ENCODE data around the gene FRY. TPM values are rescaled to one million over a fixed set of nuclear protein-coding genes. Genes with fewer than 3 reads are reported as not detected.

The FRY gene
- polyA plus RNA-seq, 3 donors, result 9.6 to 24.3 (median 11.1) TPM

- H3K27ac ChIP-seq (ENCODE audit: low read depth, low read length), result no peak overlapping the region
- 68 to 86% (median 75%) methylated on average over 5 of the region's 5 CpGs for WGBS, 3 donors
These were observed 28.9 kb downstream of the FRY start for GRCh38 chr13:32060401-32060878.

- no peak overlapping the region for H3K27ac ChIP-seq (ENCODE audit: low read depth, low read length)
- 92 to 94% (median 93%) methylated on average over 8 of the region's 8 CpGs for WGBS, 3 donors
These were observed 32.2 kb downstream of the FRY start for GRCh38 chr13:32063619-32064233.

- 74 to 95% (median 95%) methylated on average over 6 of the region's 6 CpGs for WGBS, 3 donors
- H3K27ac ChIP-seq (ENCODE audit: low read depth, low read length), result no peak overlapping the region
These were observed 35.8 kb downstream of the FRY start for GRCh38 chr13:32067149-32067961.

- no peak overlapping the region for H3K27ac ChIP-seq (ENCODE audit: low read depth, low read length)
- 65 to 83% (median 81%) methylated on average over 5 of the region's 5 CpGs for WGBS, 3 donors
These were observed 36.7 kb downstream of the FRY start for GRCh38 chr13:32068255-32068654.

- 91 to 95% (median 94%) methylated on average over 6 of the region's 6 CpGs for WGBS, 3 donors
These were observed 41.7 kb downstream of the FRY start for GRCh38 chr13:32073180-32073864.

GRCh38 chr13:32075170-32075851 is 43.7 kb downstream of the FRY start:
- no peak overlapping the region for H3K27ac ChIP-seq (ENCODE audit: low read depth, low read length)
- 60 to 90% (median 88%) methylated on average over 2 of the region's 2 CpGs for WGBS, 3 donors

More at GRCh38 chr13:32073180-32073864, 41.7 kb downstream of the FRY start:
- no peak overlapping the region for H3K27ac ChIP-seq (ENCODE audit: low read depth, low read length)

GRCh38 chr13:32079587-32079986 is 48.0 kb downstream of the FRY start:
- no peak overlapping the region for H3K27ac ChIP-seq (ENCODE audit: low read depth, low read length)
- WGBS, 3 donors, result 62 to 92% (median 68%) methylated on average over 3 of the region's 3 CpGs

GRCh38 chr13:32080328-32080744 is 48.8 kb downstream of the FRY start:
- H3K27ac ChIP-seq (ENCODE audit: low read depth, low read length), result no peak overlapping the region
- 52 to 97% (median 89%) methylated on average over 1 of the region's 1 CpG for WGBS, 3 donors

GRCh38 chr13:32081591-32081990 is 50.0 kb downstream of the FRY start:
- 94 to 96% (median 95%) methylated on average over 2 of the region's 2 CpGs for WGBS, 3 donors
- no peak overlapping the region for H3K27ac ChIP-seq (ENCODE audit: low read depth, low read length)

GRCh38 chr13:32086366-32086765 is 54.8 kb downstream of the FRY start:
- WGBS, 3 donors, result 55 to 77% (median 62%) methylated on average over 2 of the region's 2 CpGs
- no peak overlapping the region for H3K27ac ChIP-seq (ENCODE audit: low read depth, low read length)

- WGBS, 3 donors, result 78 to 89% (median 84%) methylated on average over 4 of the region's 4 CpGs
- no peak overlapping the region for H3K27ac ChIP-seq (ENCODE audit: low read depth, low read length)
These were observed 55.3 kb downstream of the FRY start for GRCh38 chr13:32086791-32087441.

GRCh38 chr13:32087955-32088747 is 56.6 kb downstream of the FRY start:
- 51 to 79% (median 71%) methylated on average over 1 of the region's 1 CpG for WGBS, 3 donors
- H3K27ac ChIP-seq (ENCODE audit: low read depth, low read length), result no peak overlapping the region

GRCh38 chr13:32092496-32092895 is 60.9 kb downstream of the FRY start:
- H3K27ac ChIP-seq (ENCODE audit: low read depth, low read length), result no peak overlapping the region
- WGBS, 3 donors, result 82 to 93% (median 92%) methylated on average over 5 of the region's 5 CpGs

- no peak overlapping the region for H3K27ac ChIP-seq (ENCODE audit: low read depth, low read length)
- WGBS, 3 donors, result 82 to 91% (median 90%) methylated on average over 2 of the region's 2 CpGs
These were observed 61.4 kb downstream of the FRY start for GRCh38 chr13:32093006-32093405.

- WGBS, 3 donors, result 70 to 93% (median 76%) methylated on average over 3 of the region's 3 CpGs
- no peak overlapping the region for H3K27ac ChIP-seq (ENCODE audit: low read depth, low read length)
These were observed 66.7 kb downstream of the FRY start for GRCh38 chr13:32098272-32098671.

GRCh38 chr13:32105653-32106313 is 74.2 kb downstream of the FRY start:
- H3K27ac ChIP-seq (ENCODE audit: low read depth, low read length), result no peak overlapping the region

- WGBS, 3 donors, result 43 to 61% (median 57%) methylated on average over 4 of the region's 4 CpGs
These were observed 75.9 kb downstream of the FRY start for GRCh38 chr13:32107474-32107873.

More at GRCh38 chr13:32107474-32107873, 75.9 kb downstream of the FRY start:
- no peak overlapping the region for H3K27ac ChIP-seq (ENCODE audit: low read depth, low read length)
